ENCODE data around the gene CLSTN1.

- no peak for TF ChIP-seq CTCF (IDR thresholded peaks at IDR 0.05; ENCODE audit: low read length)
- TF ChIP-seq EZH2 (IDR thresholded peaks at IDR 0.05; ENCODE audit: borderline replicate concordance, low read length): no peak
These were observed 65.1 kb downstream of the CLSTN1 start for GRCh38 chr1:9758559-9759121.

Measured in OCI-LY1 (cell line).